M059J (cell line): ENCODE data around the gene CNMD. TPM values are rescaled to one million over a fixed set of nuclear protein-coding genes. Genes with fewer than 3 reads are reported as not detected.
A peak's percentile ranks its signal among the peaks of the same experiment; 100 is the strongest.

Source experiments
- DNase-seq: peaks from one replicate; pipeline ENCODE4 v3.0.0-alpha.2; 2012; ENCODE audit warnings: low read depth
- total RNA-seq: library from RNA; depleted of rRNA; stranded (reverse); fragments of >200 nt; shearing (Covaris generic); gene quantifications from 2 replicates; pipeline ENCODE4 v1.2.3, GENCODE V29; 2014; rRNA removed

CNMD gene
- not detected in 2 replicates for total RNA-seq

- no peak for DNase-seq
Observed at GRCh38 chr13:52739468-52740071, at the start of gene CNMD. Gene CNMD, minus strand, starts transcription at chr13:52739820. Its CDS starts 119 bp downstream, at chr13:52739701.

- no peak for DNase-seq
Observed at GRCh38 chr13:52788011-52788410, 48.4 kb upstream of the CNMD start.

GRCh38 chr13:52787235-52787634 lies 47.6 kb upstream of the CNMD start:
- DNase-seq, result no peak

- DNase-seq, result no peak
Observed at GRCh38 chr13:52786766-52787165, 47.1 kb upstream of the CNMD start.

- DNase-seq, result no peak
Observed at GRCh38 chr13:52785739-52786138, 46.1 kb upstream of the CNMD start.

GRCh38 chr13:52784591-52785340 lies 45.1 kb upstream of the CNMD start:
- no peak for DNase-seq

- no peak for DNase-seq
Observed at GRCh38 chr13:52783943-52784342, 44.3 kb upstream of the CNMD start.

GRCh38 chr13:52782471-52783448 lies 43.1 kb upstream of the CNMD start:
- no peak for DNase-seq

- no peak for DNase-seq
Observed at GRCh38 chr13:52780611-52781010, 41.0 kb upstream of the CNMD start.

- DNase-seq, result no peak
Observed at GRCh38 chr13:52780092-52780491, 40.5 kb upstream of the CNMD start.

- DNase-seq, result peak; percentile 3
Observed at GRCh38 chr13:52779103-52779502, 39.5 kb upstream of the CNMD start.

- DNase-seq, result no peak
Observed at GRCh38 chr13:52776726-52777125, 37.1 kb upstream of the CNMD start.

GRCh38 chr13:52775511-52775910 lies 35.9 kb upstream of the CNMD start:
- no peak for DNase-seq

GRCh38 chr13:52767949-52768516 lies 28.4 kb upstream of the CNMD start:
- no peak for DNase-seq

- DNase-seq, result no peak
Observed at GRCh38 chr13:52765611-52766390, 26.2 kb upstream of the CNMD start.

- DNase-seq, result no peak
Observed at GRCh38 chr13:52760077-52760476, 20.5 kb upstream of the CNMD start.

GRCh38 chr13:52758114-52758513 lies 18.5 kb upstream of the CNMD start:
- no peak for DNase-seq

- no peak for DNase-seq
Observed at GRCh38 chr13:52751196-52751595, 11.6 kb upstream of the CNMD start.

GRCh38 chr13:52750713-52751112 lies 11.1 kb upstream of the CNMD start:
- DNase-seq, result no peak

GRCh38 chr13:52749419-52749818 lies 9.8 kb upstream of the CNMD start:
- no peak for DNase-seq

GRCh38 chr13:52746141-52746540 lies 6.5 kb upstream of the CNMD start:
- no peak for DNase-seq
